Smooth muscle cell (in vitro differentiated cells): ENCODE results near the gene PRR12. TPM values are rescaled to one million over a fixed set of nuclear protein-coding genes. Genes with fewer than 3 reads are reported as not detected.
A peak's percentile ranks its signal among the peaks of the same experiment; 100 is the strongest.

Source experiments
- DNase-seq: peaks from one replicate; lab custom pipeline; 2025; ENCODE audit not compliant: unreplicated experiment; lab: John Stamatoyannopoulos, UW
- H2AFZ ChIP-seq: fragments of 200-600 bp; sonication (generic); 2 replicates; pipeline ENCODE4 v1.6.0; 2016; ENCODE audit warnings: antibody characterized with exemption, low read depth, mild to moderate bottlenecking
- H3F3A ChIP-seq: fragments of 200-600 bp; sonication (generic); 2 replicates; pipeline ENCODE4 v1.6.0; 2017; ENCODE audit warnings: antibody characterized with exemption, low read depth
- H3K27ac ChIP-seq: fragments of 200-600 bp; sonication (generic); 2 replicates; pipeline ENCODE4 v1.5.1; 2016; ENCODE audit warnings: low read depth, mild to moderate bottlenecking
- H3K27me3 ChIP-seq: fragments of 200-600 bp; sonication (generic); 2 replicates; pipeline ENCODE4 v1.6.1; 2016; ENCODE audit warnings: low read depth, mild to moderate bottlenecking
- H3K36me3 ChIP-seq: fragments of 200-600 bp; sonication (generic); 2 replicates; pipeline ENCODE4 v1.5.1; 2016; ENCODE audit warnings: low read depth
- H3K4me1 ChIP-seq: fragments of 200-600 bp; sonication (generic); 2 replicates; pipeline ENCODE4 v1.5.1; 2016; ENCODE audit warnings: low read depth
- H3K4me2 ChIP-seq: fragments of 200-600 bp; sonication (generic); 2 replicates; pipeline ENCODE4 v1.6.0; 2016; ENCODE audit warnings: mild to moderate bottlenecking
- H3K4me3 ChIP-seq: fragments of 200-600 bp; sonication (generic); 2 replicates; pipeline ENCODE4 v1.5.1; 2016; ENCODE audit warnings: mild to moderate bottlenecking
- H3K79me2 ChIP-seq: fragments of 200-600 bp; sonication (generic); 2 replicates; pipeline ENCODE4 v1.6.0; 2016; ENCODE audit warnings: low read depth, mild to moderate bottlenecking
- H3K9ac ChIP-seq: fragments of 200-600 bp; sonication (generic); 2 replicates; pipeline ENCODE4 v1.6.0; 2016; ENCODE audit warnings: low read depth
- H3K9me3 ChIP-seq: fragments of 200-600 bp; sonication (generic); replicated peaks from 2 replicates; pipeline ENCODE4 v1.5.1; 2016; ENCODE audit warnings: low read depth
- H4K20me1 ChIP-seq: fragments of 200-600 bp; sonication (generic); 2 replicates; pipeline ENCODE4 v1.6.0; 2016; ENCODE audit warnings: low read depth
- WGBS: methylation state at CpG from one replicate; pipeline ENCODE4 v1.1.7; 2016; ENCODE audit warnings: low lambda C conversion rate; 5-methylcytosine and 5-hydroxymethylcytosine counted together
- polyA plus RNA-seq: library from polyadenylated mRNA; unstranded; fragments of >200 nt; fragmentation: Nextera tagmentation; extraction: Ambion mirVana; gene quantifications from 2 replicates; pipeline ENCODE4 v1.2.1, GENCODE V29; 2016
- total RNA-seq: library from RNA; depleted of rRNA; stranded (reverse); fragments of >200 nt; gene quantifications from 2 replicates; pipeline ENCODE4 v1.2.3, GENCODE V29; 2014
- TF ChIP-seq, protein P1 (sequence below): fragments of 200-600 bp; sonication (generic); IDR thresholded peaks from 2 replicates; pipeline ENCODE4 v1.5.1; 2017; ENCODE audit warnings: borderline replicate concordance, mild to moderate bottlenecking, antibody characterized with exemption; ENCODE audit not compliant: insufficient read depth, poor library complexity, severe bottlenecking

PRR12 gene
- total and polyA plus RNA-seq, 2 experiments from 2014 or later: 1.7 to 4.5 TPM

DNA sequence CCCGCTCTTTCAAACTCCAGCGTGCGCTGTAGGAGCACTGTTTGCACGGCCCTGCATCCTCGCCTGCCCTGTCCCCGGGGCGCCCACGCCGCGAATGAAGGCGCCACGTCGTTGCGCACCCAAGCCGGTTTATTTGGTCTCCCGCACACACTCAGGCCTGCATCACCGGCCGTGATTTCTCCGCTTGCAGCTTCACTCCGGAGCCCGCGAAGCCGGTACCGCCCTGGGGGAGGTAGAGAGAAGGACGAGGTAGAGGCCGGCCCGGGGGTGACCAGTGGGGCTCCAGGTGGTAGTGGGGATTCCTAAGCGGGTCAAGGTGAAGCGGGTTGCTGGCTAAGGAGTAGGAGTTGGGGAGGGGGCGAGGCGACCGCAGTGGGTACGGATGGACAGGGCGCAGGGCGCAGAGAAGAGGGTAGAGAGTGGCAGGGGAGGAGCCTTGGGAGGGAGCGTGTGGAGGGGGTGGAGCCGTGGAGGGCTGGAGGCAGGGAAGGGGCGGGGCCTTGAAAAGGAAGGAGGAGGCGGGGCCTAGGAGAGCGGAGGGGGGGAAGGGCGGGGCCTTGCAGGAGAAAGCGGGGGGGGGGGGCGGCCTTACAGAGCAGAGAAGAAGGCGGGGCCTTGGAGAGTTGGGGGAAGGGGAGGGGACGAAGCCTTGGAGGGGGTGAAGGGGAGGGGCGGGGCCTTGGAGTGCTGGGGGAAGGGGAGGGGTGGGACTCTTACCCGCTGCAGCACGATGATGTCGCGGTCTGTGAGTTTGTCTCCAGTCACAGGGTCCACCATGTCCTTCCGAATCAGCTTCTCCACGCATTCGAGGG is 35.2 kb upstream of the PRR12 start:
- no peaks in the 10 kb centered on the region for H3K27me3 ChIP-seq
- H3K4me1 ChIP-seq: peaks cover 4% of the 10 kb centered on the region
- H3F3A ChIP-seq: peaks cover 13% of the 10 kb centered on the region
- TF ChIP-seq, protein P1, sequence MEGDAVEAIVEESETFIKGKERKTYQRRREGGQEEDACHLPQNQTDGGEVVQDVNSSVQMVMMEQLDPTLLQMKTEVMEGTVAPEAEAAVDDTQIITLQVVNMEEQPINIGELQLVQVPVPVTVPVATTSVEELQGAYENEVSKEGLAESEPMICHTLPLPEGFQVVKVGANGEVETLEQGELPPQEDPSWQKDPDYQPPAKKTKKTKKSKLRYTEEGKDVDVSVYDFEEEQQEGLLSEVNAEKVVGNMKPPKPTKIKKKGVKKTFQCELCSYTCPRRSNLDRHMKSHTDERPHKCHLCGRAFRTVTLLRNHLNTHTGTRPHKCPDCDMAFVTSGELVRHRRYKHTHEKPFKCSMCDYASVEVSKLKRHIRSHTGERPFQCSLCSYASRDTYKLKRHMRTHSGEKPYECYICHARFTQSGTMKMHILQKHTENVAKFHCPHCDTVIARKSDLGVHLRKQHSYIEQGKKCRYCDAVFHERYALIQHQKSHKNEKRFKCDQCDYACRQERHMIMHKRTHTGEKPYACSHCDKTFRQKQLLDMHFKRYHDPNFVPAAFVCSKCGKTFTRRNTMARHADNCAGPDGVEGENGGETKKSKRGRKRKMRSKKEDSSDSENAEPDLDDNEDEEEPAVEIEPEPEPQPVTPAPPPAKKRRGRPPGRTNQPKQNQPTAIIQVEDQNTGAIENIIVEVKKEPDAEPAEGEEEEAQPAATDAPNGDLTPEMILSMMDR: no peak
- peaks cover 47% of the 10 kb centered on the region for H4K20me1 ChIP-seq
- H3K4me3 ChIP-seq: no peak overlapping the region
- H3K4me2 ChIP-seq: no peak overlapping the region
- H2AFZ ChIP-seq: no peak overlapping the region
- DNase-seq: peak; percentile 19
- H3K9ac ChIP-seq: no peak overlapping the region
- H3K9me3 ChIP-seq: no peaks in the 10 kb centered on the region
- WGBS: 84% methylated on average over 39 of the region's 53 CpGs
- H3K27ac ChIP-seq: no peak overlapping the region
- no peaks in the 10 kb centered on the region for H3K36me3 ChIP-seq
- H3K79me2 ChIP-seq: no peaks in the 10 kb centered on the region

DNA sequence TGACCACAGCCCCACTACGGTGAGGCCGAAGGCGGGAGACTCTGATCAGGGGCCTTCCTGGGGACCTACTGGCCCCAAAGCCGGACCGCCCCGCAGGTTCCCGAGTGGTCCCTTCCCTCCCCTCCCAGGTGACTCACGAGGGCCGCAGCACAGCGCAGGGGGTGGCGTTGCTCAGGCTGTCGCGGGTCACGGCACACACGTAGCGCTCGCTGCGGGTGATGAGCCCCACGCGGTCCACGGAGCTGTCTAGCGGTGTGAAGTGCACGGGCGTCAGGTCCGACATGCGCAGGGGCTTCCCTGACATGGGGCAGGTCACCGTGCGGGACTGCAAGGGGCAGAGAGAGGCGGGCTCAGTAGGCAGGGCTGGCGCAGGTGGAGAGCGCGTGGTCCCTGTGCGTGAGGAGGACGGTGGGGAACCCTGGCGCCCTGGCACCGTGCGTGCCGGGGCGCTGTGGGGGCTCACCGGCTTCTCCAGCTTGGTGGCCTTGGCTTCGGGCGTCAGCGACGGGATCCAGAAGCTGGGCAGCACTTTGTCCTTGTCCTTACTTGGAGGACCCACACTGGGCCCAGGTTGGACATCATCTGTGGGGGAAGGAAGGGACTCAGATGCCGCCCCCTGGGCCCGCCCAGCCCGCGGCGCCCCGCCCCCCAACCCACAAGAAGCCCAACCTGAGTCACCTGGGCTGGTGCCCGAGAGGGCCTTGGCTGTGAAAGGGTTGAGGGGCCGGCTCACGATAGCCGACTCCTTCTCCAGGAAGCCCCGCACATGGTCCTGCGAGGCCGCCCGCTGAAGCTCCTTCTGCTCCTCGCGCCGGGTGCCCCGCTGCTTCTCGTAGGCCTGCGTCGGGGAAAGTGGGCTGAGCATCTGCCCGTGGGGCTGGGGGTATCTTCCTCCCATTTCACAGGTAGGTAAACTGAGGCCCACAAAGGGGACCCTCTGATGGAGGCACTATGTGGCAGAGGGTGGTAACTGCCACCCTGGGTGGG is 34.3 kb upstream of the PRR12 start:
- H3K9ac ChIP-seq: no peak overlapping the region
- no peak overlapping the region for H3K4me3 ChIP-seq
- H2AFZ ChIP-seq: no peak overlapping the region
- no peaks in the 10 kb centered on the region for H3K27me3 ChIP-seq
- peaks cover 6% of the 10 kb centered on the region for H3K79me2 ChIP-seq
- no peak overlapping the region for H3K27ac ChIP-seq
- peaks cover 13% of the 10 kb centered on the region for H3F3A ChIP-seq
- H4K20me1 ChIP-seq: peaks cover 56% of the 10 kb centered on the region
- H3K4me2 ChIP-seq: no peak overlapping the region
- peaks cover 4% of the 10 kb centered on the region for H3K4me1 ChIP-seq
- H3K9me3 ChIP-seq: no peaks in the 10 kb centered on the region
- H3K36me3 ChIP-seq: no peaks in the 10 kb centered on the region
- WGBS: 68% methylated on average over 62 of the region's 66 CpGs
- no peak for DNase-seq
- TF ChIP-seq, protein P1: no peak

DNA sequence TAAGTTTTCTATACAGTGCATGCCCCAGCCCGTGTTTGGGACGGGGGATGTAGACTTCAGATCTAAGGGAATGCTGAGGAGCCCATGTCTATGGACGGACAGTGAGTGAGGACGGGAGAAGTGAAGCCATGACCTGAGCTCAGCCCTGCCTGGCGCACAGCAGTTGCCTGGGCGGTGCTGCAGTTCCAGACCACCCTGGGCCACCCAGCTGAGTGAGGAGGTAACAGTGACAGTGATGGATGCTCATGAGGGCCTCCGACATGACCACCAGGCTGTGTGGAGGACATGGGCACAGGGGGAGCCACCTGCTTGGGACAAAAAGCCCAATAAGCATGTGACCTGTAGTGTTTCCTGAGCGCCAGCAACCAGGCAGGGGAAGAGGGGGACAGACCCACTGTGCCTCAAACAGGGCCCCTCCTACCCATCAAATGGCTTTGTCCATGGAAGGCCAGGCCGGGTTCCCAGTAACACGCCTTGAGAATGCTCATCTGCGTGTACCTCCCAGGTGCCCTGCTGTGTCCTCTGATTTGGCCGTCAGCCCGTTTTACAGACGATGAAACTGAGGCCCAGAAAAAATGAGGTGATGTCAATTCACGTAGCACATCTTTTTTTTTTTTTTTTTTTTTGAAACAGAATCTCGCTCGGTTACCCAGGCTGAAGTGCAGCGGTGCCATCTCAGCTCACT is 33.2 kb upstream of the PRR12 start:
- DNase-seq: no peak
- no peak overlapping the region for H3K4me3 ChIP-seq
- no peak overlapping the region for H2AFZ ChIP-seq
- H3K9me3 ChIP-seq: no peaks in the 10 kb centered on the region
- H3K36me3 ChIP-seq: no peaks in the 10 kb centered on the region
- peaks cover 4% of the 10 kb centered on the region for H3K4me1 ChIP-seq
- peaks cover 13% of the 10 kb centered on the region for H3K79me2 ChIP-seq
- TF ChIP-seq, protein P1: no peak
- no peak overlapping the region for H3K4me2 ChIP-seq
- H3F3A ChIP-seq: peaks cover 10% of the 10 kb centered on the region
- no peak overlapping the region for H3K27ac ChIP-seq
- peaks cover 67% of the 10 kb centered on the region for H4K20me1 ChIP-seq
- WGBS: 98% methylated on average over 18 of the region's 18 CpGs
- no peaks in the 10 kb centered on the region for H3K27me3 ChIP-seq
- H3K9ac ChIP-seq: no peak overlapping the region
